Hair follicular keratinocyte (primary cell): ENCODE measurements around the gene USP15. TPM values are rescaled to one million over a fixed set of nuclear protein-coding genes. Genes with fewer than 3 reads are reported as not detected.

Experiments used
- total RNA-seq: library from RNA; depleted of rRNA; stranded (reverse); fragments of >200 nt; gene quantifications from 2 replicates; pipeline ENCODE4 v1.2.3, GENCODE V29; 2015

The USP15 gene
- 20.2 and 25.7 TPM in 2 replicates for total RNA-seq

GRCh38 chr12:62259993-62260732 is at the start of gene USP15:
USP15 (plus strand) TSS chr12:62260404; CDS start chr12:62260415, 11 bp downstream.

Other genes starting within 250 kb of the USP15 start
- 9.6 and 9.9 TPM in 2 replicates for gene MON2, start 206.4 kb downstream of the USP15 start, total RNA-seq